ENCODE measurements around the gene TMEM231.

The TMEM231 gene

GRCh38 chr16:75488322-75488721, 67.7 kb downstream of the TMEM231 start:
- no peak for DNase-seq (ENCODE audit: low spot score)

Measured in HuH-7 (cell line).